Right renal pelvis (tissue), 4 donors: ENCODE results near the gene RARRES2. TPM values are rescaled to one million over a fixed set of nuclear protein-coding genes. Genes with fewer than 3 reads are reported as not detected.

Source experiments
- DNase-seq, 4 donors: peaks; one replicate each; pipeline ENCODE4 v3.0.0-alpha.2; 2013; ENCODE audit warnings: low read depth in 4 of 4, low spot score in 3 of 4, missing footprints in 1 of 4
- polyA plus RNA-seq, 4 donors: library from polyadenylated mRNA; unstranded; fragments of 120-200 nt; gene quantifications; one replicate each; pipeline ENCODE4 v1.2.1, GENCODE V29; 2013; ENCODE audit not compliant: insufficient read length in 4 of 4

The RARRES2 gene
- polyA plus RNA-seq, 4 donors: 36.8 to 77.7 (median 53.0) TPM

DNA sequence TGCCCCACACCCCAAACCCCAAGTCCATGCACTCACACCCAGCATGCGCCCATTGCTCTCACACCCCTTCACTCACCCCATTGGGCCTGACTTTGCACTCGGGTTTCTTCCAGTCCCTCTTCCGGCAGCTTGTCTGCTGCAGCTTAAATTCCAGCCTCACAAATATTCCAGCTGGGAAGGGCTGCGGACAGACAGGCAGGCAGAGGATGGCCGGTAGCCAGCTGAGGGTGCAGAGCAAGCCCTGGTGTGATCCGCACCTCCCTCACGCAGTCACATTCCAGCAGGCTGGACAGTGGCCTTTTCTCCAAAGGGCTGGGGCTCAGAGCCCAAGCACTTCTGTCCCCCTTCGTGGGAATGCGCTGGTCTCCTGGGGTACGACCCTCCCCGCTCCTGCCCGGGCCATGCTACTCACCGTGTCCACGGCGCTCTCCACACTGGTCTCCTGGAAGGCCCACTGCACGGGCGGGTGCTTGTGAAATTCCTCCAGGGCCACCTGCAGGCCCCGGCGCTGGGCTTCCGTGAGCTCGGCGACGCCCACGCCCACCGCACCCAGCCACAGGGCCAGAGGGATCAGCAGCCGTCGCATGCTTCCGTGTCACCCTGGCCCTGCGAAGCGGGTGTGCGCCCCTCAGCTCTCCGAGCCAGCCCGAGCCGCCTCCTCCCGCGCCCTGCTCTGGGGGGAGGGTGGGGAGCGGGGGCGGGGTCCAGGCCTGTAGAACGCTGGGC, 1.2 kb downstream of the RARRES2 start:
- no peak for DNase-seq

GRCh38 chr7:150339409-150339809, 2.0 kb downstream of the RARRES2 start:
- no peak for DNase-seq

GRCh38 chr7:150338166-150338829, 3.1 kb downstream of the RARRES2 start:
- no peak for DNase-seq

DNA sequence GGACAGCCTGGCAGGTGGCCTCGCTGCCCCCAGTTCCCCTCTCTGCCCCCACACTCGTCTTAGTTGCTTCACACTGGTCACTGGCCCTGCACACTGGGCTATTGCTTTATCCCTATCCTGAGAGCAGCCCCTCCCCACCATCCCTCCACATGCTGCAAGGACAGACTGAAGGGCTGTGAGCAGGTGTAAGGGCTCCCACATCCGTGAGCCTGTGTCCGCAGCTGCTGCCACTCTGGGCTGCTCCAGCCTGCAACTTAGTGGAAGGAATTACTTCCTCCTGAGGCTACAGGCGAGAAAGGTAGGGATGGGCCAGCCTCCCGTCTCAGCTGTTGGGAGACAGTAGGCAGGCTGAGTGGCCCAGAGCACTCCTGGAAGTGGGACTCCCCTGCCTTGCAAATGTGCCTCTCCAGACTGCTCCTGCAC, 3.8 kb downstream of the RARRES2 start:
- no peak for DNase-seq

DNA sequence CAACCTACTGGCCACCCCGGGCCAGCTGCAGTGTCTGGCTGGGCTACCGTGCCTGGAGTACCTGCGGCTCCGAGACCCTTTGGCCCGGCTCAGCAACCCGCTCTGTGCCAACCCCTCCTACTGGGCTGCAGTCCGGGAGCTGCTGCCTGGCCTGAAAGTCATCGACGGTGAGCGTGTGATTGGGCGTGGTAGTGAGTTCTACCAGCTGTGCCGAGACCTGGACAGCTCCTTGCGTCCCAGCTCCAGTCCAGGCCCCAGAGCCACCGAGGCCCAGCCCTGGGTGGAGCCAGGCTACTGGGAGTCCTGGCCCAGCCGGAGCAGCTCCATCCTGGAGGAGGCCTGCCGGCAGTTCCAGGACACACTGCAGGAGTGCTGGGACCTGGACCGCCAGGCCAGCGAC, 4.2 kb downstream of the RARRES2 start:
- no peak for DNase-seq

- DNase-seq: no peak
Measured at GRCh38 chr7:150336746-150337145, 4.7 kb downstream of the RARRES2 start.

- DNase-seq: no peak
Measured at GRCh38 chr7:150335774-150336112, 5.7 kb downstream of the RARRES2 start.

DNA sequence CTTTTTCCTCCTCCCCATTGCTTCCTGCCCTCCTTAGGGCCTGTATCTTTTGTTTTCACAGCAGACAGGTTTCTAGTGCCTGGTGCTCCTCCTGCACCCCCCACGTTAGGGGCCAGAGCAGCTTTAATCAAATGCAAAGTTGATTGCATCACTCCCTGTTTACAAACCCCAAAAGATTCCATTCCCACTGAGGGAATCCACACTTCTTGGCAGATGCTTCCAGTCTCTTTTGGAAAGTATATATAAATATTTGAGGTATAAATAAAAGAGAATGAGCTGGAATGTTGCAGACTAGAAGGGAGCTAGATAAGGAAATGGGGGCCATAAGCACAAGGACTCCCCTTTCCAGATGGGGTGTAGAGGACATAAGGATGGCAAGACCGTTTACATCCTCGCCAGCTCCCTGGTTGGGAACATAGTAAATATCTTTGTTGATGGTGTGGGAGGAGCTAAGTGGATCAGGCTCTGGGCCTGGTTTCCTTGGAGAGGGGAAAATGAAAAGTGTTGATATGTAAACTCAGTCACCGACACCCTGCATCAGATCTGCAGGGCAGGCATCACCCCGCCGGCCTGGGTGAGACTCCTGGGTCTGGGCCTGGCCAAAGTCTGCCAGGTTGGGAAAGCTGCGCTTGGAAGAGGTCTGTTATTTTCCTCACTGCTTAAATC, 6.2 kb downstream of the RARRES2 start:
- no peak for DNase-seq

GRCh38 chr7:150334108-150334507, 7.3 kb downstream of the RARRES2 start:
- DNase-seq: no peak

DNA sequence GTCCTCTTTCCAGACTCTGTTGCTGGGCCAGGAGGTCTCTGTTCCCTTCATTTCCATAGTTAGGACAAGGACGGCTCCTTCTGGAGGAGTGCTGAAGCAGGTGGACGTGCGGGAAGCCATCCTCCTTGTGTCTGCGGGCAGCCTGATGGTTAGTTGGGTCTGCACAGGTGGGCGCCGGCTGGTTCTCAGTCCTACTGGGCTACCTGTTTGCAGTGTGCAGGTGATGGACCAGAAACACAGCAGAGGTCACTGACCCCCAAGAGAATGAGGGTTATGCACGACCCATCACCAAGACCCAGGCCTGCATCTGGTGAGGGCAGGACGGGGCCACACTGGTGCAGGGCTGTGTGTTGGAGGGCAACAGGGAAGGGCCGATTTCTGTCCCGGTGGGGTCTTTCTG, 7.8 kb downstream of the RARRES2 start:
- no peak for DNase-seq

DNA sequence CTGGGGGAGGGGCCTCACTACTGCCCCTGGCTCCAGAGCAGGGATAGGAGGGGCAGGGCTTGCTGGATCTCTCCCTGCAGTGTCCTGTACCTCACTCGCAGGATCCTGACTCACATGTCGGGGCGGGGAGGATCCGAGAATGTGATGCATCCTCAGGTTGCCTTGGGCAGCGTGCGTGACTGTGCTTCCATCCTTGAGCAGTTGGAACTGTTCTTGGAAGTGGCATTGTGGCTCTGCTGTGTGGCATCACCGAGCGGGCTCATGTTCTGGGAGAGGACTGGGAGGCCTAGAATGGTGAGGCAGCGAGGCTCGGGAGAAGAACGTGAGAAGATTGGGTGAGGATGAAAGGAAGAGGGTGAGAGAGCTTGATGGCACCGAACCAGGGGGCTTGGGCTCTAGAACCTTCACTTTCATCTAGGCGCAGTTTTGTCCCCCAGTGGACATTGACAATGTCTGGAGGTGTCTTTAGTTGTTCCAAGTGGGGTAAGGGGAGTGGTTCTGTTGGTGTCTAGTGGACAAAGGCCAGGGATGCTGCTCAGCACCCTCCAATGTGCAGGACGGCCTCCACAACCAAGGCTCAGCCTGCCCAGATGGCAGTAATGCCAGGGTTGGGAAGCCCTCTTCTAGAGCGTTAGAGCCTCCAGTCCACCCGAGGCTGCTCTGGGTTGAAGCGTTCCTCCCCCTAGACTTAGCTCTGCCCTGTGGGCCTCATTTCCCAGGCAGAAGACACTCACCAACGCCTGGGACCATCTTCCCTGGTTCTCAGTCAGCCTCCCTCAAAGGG, 8.4 kb downstream of the RARRES2 start:
- DNase-seq: no peak

DNA sequence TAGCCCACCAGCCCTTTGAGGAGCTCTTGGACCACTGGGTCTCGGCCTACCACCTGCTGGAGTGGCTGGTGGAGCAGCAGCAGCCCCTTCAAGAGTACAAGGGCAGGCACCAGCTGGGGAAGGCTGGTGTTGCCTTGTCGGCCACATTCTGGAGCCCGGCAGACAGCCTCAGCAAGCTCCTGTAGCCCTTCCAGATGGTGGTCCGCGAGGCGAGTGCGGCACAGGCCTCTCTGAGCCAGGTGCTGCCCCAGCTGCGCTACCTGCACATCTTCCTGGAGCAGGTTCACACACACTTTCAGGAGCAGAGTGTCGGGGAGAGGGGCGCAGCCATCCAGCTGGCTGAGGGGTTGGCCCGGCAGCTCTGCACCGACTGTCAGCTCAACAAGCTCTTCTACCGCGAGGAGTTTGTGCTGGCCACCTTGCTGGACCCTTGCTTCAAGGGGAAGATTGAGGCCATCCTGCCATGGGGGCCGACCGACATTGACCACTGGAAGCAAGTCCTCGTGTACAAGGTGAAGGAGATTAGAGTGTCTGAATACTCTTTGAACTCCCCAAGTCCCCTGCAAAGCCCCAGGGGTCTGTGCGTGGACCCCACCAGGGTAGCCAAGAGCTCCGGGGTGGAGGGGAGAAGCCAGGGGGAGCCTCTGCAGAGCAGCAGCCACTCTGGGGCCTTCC, 11.1 kb downstream of the RARRES2 start:
- no peak for DNase-seq

DNA sequence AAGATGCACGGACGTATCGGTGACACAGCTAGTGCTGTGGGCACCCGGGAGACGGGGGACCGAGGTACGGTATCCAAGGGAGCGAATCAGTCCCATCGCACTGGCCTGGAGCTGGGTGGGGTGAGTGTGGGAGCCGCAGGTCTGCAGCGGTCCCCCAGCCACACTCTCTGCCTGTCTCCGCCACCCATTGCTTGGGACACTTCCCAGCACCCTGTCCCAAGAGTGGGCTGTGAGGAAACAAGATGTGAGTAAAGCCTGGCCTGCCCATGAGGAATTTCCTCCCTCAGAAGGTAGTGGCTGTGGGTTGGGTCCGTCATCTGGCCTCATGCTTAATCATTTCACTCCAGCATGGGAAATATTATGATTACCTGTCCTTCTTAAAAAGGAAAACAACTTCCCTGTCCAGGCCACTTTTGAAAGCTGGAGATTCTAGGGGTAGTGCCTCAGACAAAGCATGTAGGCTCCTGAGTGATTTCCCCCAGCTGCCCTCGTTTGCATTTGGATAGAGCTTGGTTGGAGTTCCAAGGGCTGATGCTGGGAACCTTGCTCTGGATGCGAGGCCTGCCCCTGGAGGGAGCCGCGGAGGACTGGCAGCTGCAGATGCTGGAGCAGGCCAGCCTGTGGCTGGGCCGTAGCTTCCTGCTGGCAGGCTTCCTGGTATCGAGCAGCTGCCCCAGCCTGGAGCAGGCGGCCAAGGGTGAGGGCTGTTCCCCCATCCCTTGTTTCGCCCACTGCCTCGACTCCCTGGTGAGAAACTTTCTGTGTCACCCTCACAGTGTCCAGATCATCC, 11.9 kb downstream of the RARRES2 start:
- no peak for DNase-seq

DNA sequence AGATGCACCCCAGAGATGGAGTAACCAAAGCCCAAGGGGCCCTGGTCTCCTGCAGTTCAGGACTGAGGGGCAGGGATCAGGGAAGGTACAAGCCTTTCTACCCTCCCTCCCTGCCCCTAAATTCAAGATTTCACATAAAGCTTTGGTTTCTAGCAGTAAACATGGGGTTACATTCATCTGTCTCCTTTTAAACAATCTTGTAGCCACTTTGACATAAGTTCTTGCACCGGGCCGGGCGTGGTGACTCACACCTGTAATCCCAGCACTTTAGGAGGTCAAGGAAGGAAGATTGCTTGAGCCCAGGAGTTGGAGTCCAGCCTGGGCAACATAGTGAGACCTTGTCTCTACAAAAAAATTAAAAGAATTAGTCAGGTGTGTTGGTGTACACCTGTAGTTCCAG, 14.1 kb downstream of the RARRES2 start:
- no peak for DNase-seq

DNA sequence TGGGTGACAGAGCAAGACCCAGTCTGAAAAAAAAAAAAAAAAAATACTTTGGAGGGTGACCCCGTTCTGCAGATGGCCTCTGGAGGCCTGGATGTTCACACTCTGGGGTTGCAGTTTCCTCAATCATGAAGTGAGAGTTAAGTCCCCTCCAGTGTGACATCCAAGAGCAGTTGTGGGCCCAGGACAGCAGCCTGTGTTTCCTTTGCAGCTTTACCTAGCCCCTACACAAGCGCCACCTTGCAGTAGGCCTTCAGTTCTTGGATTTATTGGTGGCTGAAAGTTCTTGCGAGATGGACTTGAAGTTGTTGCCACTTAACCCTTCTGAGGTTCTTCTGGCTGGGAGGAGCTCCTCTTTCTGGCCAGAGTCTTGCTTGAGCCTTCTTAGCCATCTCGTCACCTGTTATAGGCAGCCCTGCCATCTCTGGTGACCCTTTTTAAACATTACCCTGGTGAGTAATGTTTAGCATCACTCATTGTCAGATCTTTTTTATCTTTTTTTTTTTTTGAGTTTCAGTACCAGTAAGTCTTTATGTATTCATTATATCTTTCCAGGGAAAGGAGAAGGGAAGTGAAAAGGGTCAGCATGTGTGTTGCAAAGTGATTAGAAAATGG, 14.7 kb downstream of the RARRES2 start:
- no peak for DNase-seq

GRCh38 chr7:150325901-150326300, 15.5 kb downstream of the RARRES2 start:
- no peak for DNase-seq

DNA sequence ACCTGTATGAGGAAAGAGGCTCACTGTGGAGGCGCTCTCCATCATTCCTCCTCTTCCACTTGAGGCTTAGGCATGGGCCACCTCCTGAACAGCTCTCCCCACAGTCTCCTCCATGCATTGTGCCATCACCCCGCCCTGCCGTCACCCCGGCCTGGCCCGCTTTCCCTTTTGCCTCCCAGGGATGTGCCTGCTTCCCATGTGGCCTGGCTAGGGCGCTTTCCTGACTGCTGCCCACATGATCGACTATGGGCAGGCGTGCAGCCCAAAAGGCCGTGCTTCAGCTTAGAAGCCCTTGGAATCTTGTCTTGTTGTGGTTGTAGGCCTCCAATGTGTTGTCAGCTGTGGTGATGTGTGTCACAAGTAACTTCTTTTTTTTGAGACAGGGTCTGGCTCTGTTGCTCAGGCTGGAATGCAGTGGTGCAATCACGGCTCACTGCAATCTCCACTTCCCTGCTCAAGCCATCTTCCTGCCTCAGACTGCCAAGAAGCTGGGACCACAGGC, 16.3 kb downstream of the RARRES2 start:
- no peak for DNase-seq

DNA sequence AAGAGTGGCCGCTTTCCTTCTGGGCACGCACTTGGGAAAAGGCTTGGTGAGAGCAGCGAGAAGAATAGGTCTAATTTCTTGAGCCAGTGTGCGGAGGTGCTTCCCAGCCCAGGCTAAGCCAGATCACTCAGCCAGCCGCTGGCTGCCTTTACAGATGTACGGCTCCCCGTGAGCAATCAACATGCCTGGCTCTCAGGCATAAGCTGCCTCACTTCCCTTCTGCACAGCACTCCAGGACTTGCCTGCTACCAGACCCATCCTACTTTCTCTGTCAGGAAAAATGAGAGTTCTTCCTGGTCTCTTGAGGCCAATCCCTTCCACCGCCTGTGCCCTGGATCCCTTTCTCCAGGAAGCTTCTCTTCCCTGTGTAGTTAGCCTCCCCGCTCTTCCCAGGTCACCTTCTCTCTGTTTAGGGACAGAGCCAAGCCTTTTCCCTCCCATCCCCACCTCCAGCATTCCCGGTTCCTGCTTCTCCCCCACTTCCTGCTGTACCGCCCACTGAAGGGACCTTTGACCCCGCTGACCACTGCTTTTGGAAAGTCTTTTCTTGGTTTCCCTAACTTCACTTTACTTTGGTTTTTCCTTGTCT, 17.0 kb downstream of the RARRES2 start:
- DNase-seq: no peak
